ENCODE measurements around the gene GSTA5. TPM values are rescaled to one million over a fixed set of nuclear protein-coding genes. Genes with fewer than 3 reads are reported as not detected.

Gene GSTA5
- total and polyA plus RNA-seq, 2 of the 8 experiments (the other 6 are each of a cell fraction or from before 2014, with no cell fraction given): not detected

- no peaks in the 10 kb centered on the region for H3K36me3 ChIP-seq (ENCODE audit: control insufficient read depth in 2 of 4, insufficient read depth in 4 of 4, low read length in 3 of 4)
- H2BK20ac ChIP-seq (ENCODE audit: low read length): no peak overlapping the region
- no peaks in the 10 kb centered on the region for H4K20me1 ChIP-seq (replicated peaks in 1 of 2; ENCODE audit: control insufficient read depth in 1 of 2, insufficient read depth in 2 of 2, low read length in 2 of 2)
- H3K4ac ChIP-seq (replicated peaks; ENCODE audit: insufficient read length, low read depth, low read length): no peak overlapping the region
- H3K4me2 ChIP-seq (ENCODE audit: insufficient read depth in 1 of 2, low read depth in 2 of 2, low read length in 2 of 2): peak overlapping the region; percentile 31 to 69
- 0 out of 2 replicates have a peak overlapping the region, but pooled peaks have one; percentile 48 for H2BK15ac ChIP-seq (ENCODE audit: low read length)
- H3K56ac ChIP-seq (replicated peaks; ENCODE audit: insufficient read length, low read depth, low read length): no peak overlapping the region
- peak overlapping the region; percentile 16 to 53 (median 36); a peak in 5 of 8 replicates for H3K4me3 ChIP-seq (ENCODE audit: extremely low read depth in 1 of 4, insufficient read depth in 2 of 4, low read depth in 3 of 4, low read length in 4 of 4)
- H4K91ac ChIP-seq (replicated peaks; ENCODE audit: insufficient read length, low read length): peak overlapping the region; percentile 25
- no peaks in the 10 kb centered on the region for H3K79me1 ChIP-seq (ENCODE audit: low read depth, low read length)
- peaks cover 0 to 6% (median 0%) of the 10 kb centered on the region in 4 experiments; a peak in 4 of 7 replicates for H3K4me1 ChIP-seq (replicated peaks in 1 of 4; ENCODE audit: control insufficient read depth in 3 of 4, insufficient read depth in 4 of 4, low read length in 3 of 4)
- peak overlapping the region; percentile 87; the same call in 1 of the 2 replicates for H4K8ac ChIP-seq (ENCODE audit: extremely low read depth, insufficient read depth, low read length)
- no peak overlapping the region for H3K23ac ChIP-seq (ENCODE audit: insufficient read length)
- CTCF ChIA-PET (ENCODE audit: partially characterized antibody): interaction anchor here (0.6 to 2.9 kb wide), 14 partner anchors 8 to 191 kb away, joined by 3 to 9 read pairs (median 3); no protein-coding TSS in a partner anchor
- 0 out of 2 replicates have a peak, but pooled peaks cover 2% of the 10 kb centered on the region for H3K23me2 ChIP-seq (ENCODE audit: low read depth, low read length)
- POLR2A ChIA-PET (ENCODE audit: partially characterized antibody): no interaction called here
- H2AFZ ChIP-seq (ENCODE audit: low read length): peak overlapping the region; percentile 100
- no peak overlapping the region for H2BK120ac ChIP-seq (replicated peaks; ENCODE audit: low read depth, low read length)
- H2AK5ac ChIP-seq (ENCODE audit: low read depth, low read length): no peak overlapping the region
- no peak overlapping the region; the same call in 1 of the 2 replicates for H2BK5ac ChIP-seq (ENCODE audit: low read depth, low read length)
- no peak overlapping the region for H3K27ac ChIP-seq (ENCODE audit: low read depth, low read length)
- 37% methylated on average over 16 of the region's 18 CpGs; no CpG with 5 or more reads in 1 of the 2 experiments for WGBS, 2 experiments (ENCODE audit: extremely low coverage in 1 of 2, insufficient coverage in 1 of 2, insufficient read length in 1 of 2, insufficient replicate concordance in 2 of 2, low coverage in 1 of 2, low lambda C conversion rate in 2 of 2, missing lambda C conversion rate in 1 of 2)
- no peak overlapping the region for H4K5ac ChIP-seq (ENCODE audit: insufficient read length, low read depth, low read length)
- H3K18ac ChIP-seq (ENCODE audit: extremely low read depth, low read length): peak overlapping the region; percentile 88; the same call in 1 of the 2 replicates
- peak overlapping the region; percentile 97 for H2BK12ac ChIP-seq (ENCODE audit: low read depth, low read length)
- peak overlapping the region in 2 of 4 experiments; percentile 44 to 68; a peak in 3 of 7 replicates for H3K9ac ChIP-seq (replicated peaks in 1 of 4; ENCODE audit: extremely low read depth in 1 of 4, low read depth in 3 of 4, low read length in 3 of 4)
- H3K27me3 ChIP-seq (replicated peaks in 1 of 4; ENCODE audit: control insufficient read depth in 3 of 4, extremely low read depth in 1 of 4, insufficient read depth in 3 of 4, low read length in 3 of 4): no peaks in the 10 kb centered on the region
- no peaks in the 10 kb centered on the region for H3K9me3 ChIP-seq (ENCODE audit: insufficient read depth in 2 of 2, low read depth in 1 of 2, low read length in 1 of 2)
- FAIRE-seq: peak; percentile 68
- H3K14ac ChIP-seq (ENCODE audit: insufficient read length): no peak overlapping the region
- H3K79me2 ChIP-seq (ENCODE audit: control insufficient read depth in 1 of 2, insufficient read depth in 2 of 2, low read length in 2 of 2): no peaks in the 10 kb centered on the region
- DNase-seq (ENCODE audit: low read depth in 1 of 2, low spot score in 2 of 2): peak in 1 of 2 experiments; percentile 78
- peak; percentile 70 to 86 (median 81) for TF ChIP-seq CTCF (IDR thresholded peaks at IDR 0.05; ENCODE audit: control extremely low read depth in 1 of 3, insufficient read depth in 1 of 3, low read depth in 1 of 3, low read length in 3 of 3)
- no peak for TF ChIP-seq TEAD4 (IDR thresholded peaks at IDR 0.05; ENCODE audit: low read depth, low read length)
- no peak for TF ChIP-seq EP300 (IDR thresholded peaks at IDR 0.05; ENCODE audit: borderline replicate concordance in 1 of 2, low read depth in 2 of 2, low read length in 2 of 2)
- TF ChIP-seq GABPA (IDR thresholded peaks at IDR 0.05; ENCODE audit: borderline replicate concordance, insufficient read depth, low read length): no peak
- TF ChIP-seq BACH1 (IDR thresholded peaks at IDR 0.05; ENCODE audit: low read length): peak; percentile 45; the same call in 1 of the 2 replicates
- TF ChIP-seq BCL11A (IDR thresholded peaks at IDR 0.05; ENCODE audit: low read depth in 2 of 2, low read length in 2 of 2): no peak
- 0 out of 2 replicates have a peak, but pooled peaks have one; percentile 26 for TF ChIP-seq TAF1 (IDR thresholded peaks at IDR 0.05; ENCODE audit: low read depth, low read length)
- 0 out of 3 replicates have a peak, but pooled peaks of 1 of the 2 experiments have one; percentile 22 for TF ChIP-seq POLR2A (IDR thresholded peaks at IDR 0.05; ENCODE audit: control extremely low read depth in 1 of 2, low read depth in 2 of 2, low read length in 2 of 2)
Measured at GRCh38 chr6:52881996-52882841, 41.6 kb upstream of the GSTA5 start.
